IMR-90 (cell line): Measurements from ENCODE around the gene SH2D6. TPM values are rescaled to one million over a fixed set of nuclear protein-coding genes. Genes with fewer than 3 reads are reported as not detected.

ENCODE experiments used
- ATAC-seq: fragments of 200-7000 bp; cut with Tn5 transposase; 2 replicates; pipeline ENCODE4 v1.9.1; 2020; ENCODE audit warnings: low read depth, mild to moderate bottlenecking, moderate library complexity
- BruUV-seq: library from RNA; stranded (reverse); fragments of 400-500 nt; replicated peaks from 2 replicates; lab custom pipeline; 2021; lab: Mats Ljungman, UMichigan
- CTCF ChIA-PET: fragments of 300-600 bp; formaldehyde crosslinking; extraction: SDS; loops from one replicate; lab custom pipeline; 2021; ENCODE audit warnings: antibody characterized with exemption; lab: Yijun Ruan, JAX
- POLR2A ChIA-PET: fragments of 300-600 bp; sonication (Branson Sonifier 250); formaldehyde crosslinking; loops from one replicate; lab custom pipeline; 2022; ENCODE audit warnings: antibody characterized with exemption; ENCODE audit not compliant: unreplicated experiment; lab: Charles Lee
- DNase-seq: peaks from one replicate; pipeline ENCODE4 v3.0.0; 2013
- H2AFZ ChIP-seq: replicated peaks from 2 replicates; pipeline ENCODE3; 2013; ENCODE audit warnings: low read length, mild to moderate bottlenecking; ENCODE audit not compliant: poor library complexity
- H2AK5ac ChIP-seq: 2 replicates; pipeline ENCODE4 v1.6.1; 2013; ENCODE audit warnings: low read depth, low read length, inconsistent platforms
- H2AK9ac ChIP-seq: replicated peaks from 2 replicates; pipeline ENCODE3; 2013; ENCODE audit warnings: mild to moderate bottlenecking, low read depth, low read length, moderate library complexity; ENCODE audit not compliant: poor library complexity
- H2BK120ac ChIP-seq: 2 replicates; pipeline ENCODE4 v1.6.1; 2013; ENCODE audit warnings: low read depth, low read length, inconsistent platforms
- H2BK15ac ChIP-seq: 3 replicates; pipeline ENCODE4 v1.6.1; 2013; ENCODE audit warnings: low read depth, low read length, inconsistent platforms
- H2BK20ac ChIP-seq: 2 replicates; pipeline ENCODE4 v1.6.1; 2013; ENCODE audit warnings: low read depth, mild to moderate bottlenecking, inconsistent platforms, low read length, moderate library complexity
- H2BK5ac ChIP-seq: 2 replicates; pipeline ENCODE4 v1.6.1; 2013; ENCODE audit warnings: mild to moderate bottlenecking, low read depth, low read length, inconsistent platforms; ENCODE audit not compliant: poor library complexity, severe bottlenecking
- H3K14ac ChIP-seq: replicated peaks from 2 replicates; pipeline ENCODE4 v1.6.1; 2013; ENCODE audit warnings: low read depth, low read length, inconsistent platforms
- H3K18ac ChIP-seq: 2 replicates; pipeline ENCODE4 v1.6.1; 2013; ENCODE audit warnings: low read depth, low read length, control low read depth
- H3K23ac ChIP-seq: 2 replicates; pipeline ENCODE4 v1.6.1; 2013; ENCODE audit warnings: low read depth, low read length, inconsistent platforms
- H3K27ac ChIP-seq: 2 replicates; pipeline ENCODE4 v1.5.1; 2013; ENCODE audit warnings: mild to moderate bottlenecking, control low read depth, low read length; ENCODE audit not compliant: insufficient read depth
- H3K27me3 ChIP-seq: 2 replicates; pipeline ENCODE4 v1.6.1; 2013; ENCODE audit warnings: low read length; ENCODE audit not compliant: control insufficient read depth, insufficient read depth
- H3K36me3 ChIP-seq: 2 replicates; pipeline ENCODE4 v1.6.1; 2013; ENCODE audit warnings: low read length, mixed read lengths; ENCODE audit not compliant: control insufficient read depth, insufficient read depth
- H3K4ac ChIP-seq: 2 replicates; pipeline ENCODE4 v1.6.1; 2013; ENCODE audit warnings: low read depth, low read length, inconsistent platforms
- H3K4me1 ChIP-seq: 2 replicates; pipeline ENCODE4 v1.6.1; 2013; ENCODE audit warnings: low read length, mixed read lengths; ENCODE audit not compliant: control insufficient read depth, insufficient read depth
- H3K4me2 ChIP-seq: 2 replicates; pipeline ENCODE4 v1.6.1; 2013; ENCODE audit warnings: low read depth, mild to moderate bottlenecking, control low read depth, low read length, moderate library complexity
- H3K4me3 ChIP-seq: 2 replicates; pipeline ENCODE4 v1.5.1; 2013; ENCODE audit warnings: low read depth, mild to moderate bottlenecking, control low read depth, low read length, moderate library complexity; ENCODE audit not compliant: insufficient read depth
- H3K56ac ChIP-seq: 2 replicates; pipeline ENCODE4 v1.6.1; 2013; ENCODE audit warnings: low read length, inconsistent platforms; ENCODE audit not compliant: insufficient read depth; ENCODE audit errors: extremely low read depth
- H3K79me1 ChIP-seq, 2 experiments: 2 replicates each; pipeline ENCODE4 v1.6.1; 2013; ENCODE audit warnings: low read length in 2 of 2, inconsistent platforms in 1 of 2, low read depth in 1 of 2
- H3K9ac ChIP-seq: 2 replicates; pipeline ENCODE4 v1.6.1; 2013; ENCODE audit warnings: low read depth, low read length, control low read depth
- H3K9me1 ChIP-seq: 2 replicates; pipeline ENCODE4 v1.6.1; 2013; ENCODE audit warnings: low read length, inconsistent platforms; ENCODE audit not compliant: insufficient read depth
- H3K9me3 ChIP-seq: 2 replicates; pipeline ENCODE4 v1.6.1; 2013; ENCODE audit warnings: low read length; ENCODE audit not compliant: control insufficient read depth, insufficient read depth
- H4K20me1 ChIP-seq: 2 replicates; pipeline ENCODE4 v1.6.1; 2013; ENCODE audit warnings: low read length, inconsistent platforms; ENCODE audit not compliant: insufficient read depth
- H4K5ac ChIP-seq: 2 replicates; pipeline ENCODE4 v1.6.1; 2013; ENCODE audit warnings: mild to moderate bottlenecking, low read depth, low read length, control low read depth
- H4K8ac ChIP-seq, 2 experiments: 2 replicates each; pipeline ENCODE4 v1.6.1; 2013; ENCODE audit warnings: low read depth in 2 of 2, low read length in 2 of 2, control low read depth in 1 of 2, inconsistent platforms in 1 of 2
- H4K91ac ChIP-seq: 2 replicates; pipeline ENCODE4 v1.6.1; 2013; ENCODE audit warnings: low read depth, low read length, inconsistent platforms; ENCODE audit not compliant: insufficient read depth
- CEBPB ChIP-seq: IDR thresholded peaks from 2 replicates; pipeline ENCODE4 v1.6.1; 2012; ENCODE audit warnings: low read depth, low read length, improper control_type of control experiment
- NFE2L2 ChIP-seq: fragments of 150-350 bp; IDR thresholded peaks from 2 replicates; pipeline ENCODE4 v1.6.1; 2016; ENCODE audit warnings: low read depth, mild to moderate bottlenecking, low read length
- RAD21 ChIP-seq: IDR thresholded peaks from 2 replicates; pipeline ENCODE4 v1.6.1; 2012; ENCODE audit warnings: low read length, improper control_type of control experiment
- RFX5 ChIP-seq: IDR thresholded peaks from 2 replicates; pipeline ENCODE4 v1.8.0; 2012; ENCODE audit warnings: low read depth, mild to moderate bottlenecking, low read length, moderate library complexity
- WGBS, 2 experiments: methylation state at CpG; one replicate each; pipeline versions ENCODE4 v1.1.5 to v1.1.7; 2013; ENCODE audit warnings: missing lambda C conversion rate in 2 of 2; ENCODE audit not compliant: insufficient read length in 1 of 2; ENCODE audit errors: extremely low coverage in 2 of 2; 5-methylcytosine and 5-hydroxymethylcytosine counted together
- dilution Hi-C: fragments of 300-500 bp; cut with HindIII; formaldehyde crosslinking; loops from one replicate; pipeline ENCODE4 v1.14.3; 2018; ENCODE audit warnings: low sequenced_read_pairs; ENCODE audit not compliant: unreplicated experiment
- in situ Hi-C: fragments of 300-500 bp; cut with MboI; formaldehyde crosslinking; loops from 3 replicates; pipeline ENCODE4 v1.14.3; 2019; ENCODE audit warnings: low sequenced_read_pairs, inconsistent platforms, mixed read lengths
- intact Hi-C: fragments of 100-400 bp; cut with micrococcal nuclease; formaldehyde crosslinking; loops from 2 replicates; pipeline ENCODE4 v1.10.0; 2022
- polyA plus RNA-seq, 3 experiments: library from polyadenylated mRNA; depleted of rRNA; stranded (reverse); fragments of >200 nt; gene quantifications; 2 replicates each; pipeline ENCODE4 v1.2.3, GENCODE V29; 2012; ENCODE audit warnings: low replicate concordance in 1 of 3
- total RNA-seq: library from RNA; depleted of rRNA; stranded (reverse); fragments of >200 nt; gene quantifications from 2 replicates; pipeline ENCODE4 v1.2.3, GENCODE V29; 2012
- TF ChIP-seq, protein P1 (sequence below): fragments of 150-350 bp; IDR thresholded peaks from 2 replicates; pipeline ENCODE4 v1.6.1; 2016; ENCODE audit warnings: low read depth, mild to moderate bottlenecking, low read length, moderate library complexity, borderline replicate concordance

Gene SH2D6
- total and polyA plus RNA-seq, 2 of the 4 experiments (the other 2 are of a cell fraction), result 0.32 to 0.36 TPM

DNA sequence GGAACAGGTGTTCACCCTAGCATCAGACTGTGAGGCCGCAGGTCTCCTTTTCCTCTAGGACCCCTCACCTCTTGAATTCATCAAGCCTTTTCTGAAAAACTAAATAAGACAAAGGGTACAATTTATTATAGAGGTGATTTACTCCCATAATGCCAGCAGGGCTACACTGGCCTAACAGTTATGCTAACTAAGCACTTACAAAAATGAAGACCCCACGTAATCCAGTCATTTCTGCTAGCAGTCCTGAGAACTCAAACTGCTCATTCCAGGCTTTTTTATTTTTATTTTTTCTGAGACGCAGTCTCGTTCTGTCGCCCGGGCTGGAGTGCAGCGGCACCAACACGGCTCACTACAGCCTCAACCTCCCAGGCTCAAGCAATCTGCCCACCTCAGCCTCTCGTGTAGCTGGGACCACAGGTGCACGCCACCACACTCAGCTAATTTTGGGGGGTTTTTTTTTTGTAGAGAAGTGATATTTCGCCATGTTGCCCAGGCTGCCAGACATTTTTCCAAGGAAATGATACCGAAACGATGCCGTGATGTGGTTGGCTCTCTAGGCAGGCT, 22.5 kb upstream of the SH2D6 start:
- H3K18ac ChIP-seq, result no peak overlapping the region
- no peaks in the 10 kb centered on the region for H3K27me3 ChIP-seq
- no peak overlapping the region for H3K27ac ChIP-seq
- intact Hi-C loops (no loop called here), in situ Hi-C loops (no loop called here), dilution Hi-C loops (no loop called here)
- no peak overlapping the region for H4K91ac ChIP-seq
- H4K20me1 ChIP-seq, result no peaks in the 10 kb centered on the region; the same call in 1 of the 2 replicates
- no peak overlapping the region for H2AK9ac ChIP-seq
- H2BK20ac ChIP-seq, result no peak overlapping the region
- H3K4me2 ChIP-seq, result no peak overlapping the region
- ATAC-seq (no peak), DNase-seq (no peak)
- no peak overlapping the region for H2AFZ ChIP-seq
- no peak overlapping the region for H2BK5ac ChIP-seq
- no TSS peak for BruUV-seq
- no peak overlapping the region for H3K23ac ChIP-seq
- H3K79me1 ChIP-seq, result no peaks in the 10 kb centered on the region
- WGBS, 2 experiments, result 98% methylated on average over 6 of the region's 14 CpGs; no CpG with 5 or more reads in 1 of the 2 experiments
- ChIA-PET POLR2A (no interaction called here), CTCF (no interaction called here)
- H3K9ac ChIP-seq, result no peak overlapping the region
- no peak overlapping the region for H4K5ac ChIP-seq
- H3K4me1 ChIP-seq, result peaks cover 4% of the 10 kb centered on the region
- H2BK120ac ChIP-seq, result no peak overlapping the region
- TF ChIP-seq, protein P1, sequence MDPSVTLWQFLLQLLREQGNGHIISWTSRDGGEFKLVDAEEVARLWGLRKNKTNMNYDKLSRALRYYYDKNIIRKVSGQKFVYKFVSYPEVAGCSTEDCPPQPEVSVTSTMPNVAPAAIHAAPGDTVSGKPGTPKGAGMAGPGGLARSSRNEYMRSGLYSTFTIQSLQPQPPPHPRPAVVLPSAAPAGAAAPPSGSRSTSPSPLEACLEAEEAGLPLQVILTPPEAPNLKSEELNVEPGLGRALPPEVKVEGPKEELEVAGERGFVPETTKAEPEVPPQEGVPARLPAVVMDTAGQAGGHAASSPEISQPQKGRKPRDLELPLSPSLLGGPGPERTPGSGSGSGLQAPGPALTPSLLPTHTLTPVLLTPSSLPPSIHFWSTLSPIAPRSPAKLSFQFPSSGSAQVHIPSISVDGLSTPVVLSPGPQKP, result no peak
- TF ChIP-seq RFX5, result no peak
- no peak for TF ChIP-seq NFE2L2
- no peak for TF ChIP-seq CEBPB
- no peak for TF ChIP-seq RAD21
- H3K9me3 ChIP-seq, result no peaks in the 10 kb centered on the region
- H3K9me1 ChIP-seq, result peaks cover 7% of the 10 kb centered on the region; the same call in 1 of the 2 replicates
- no peak overlapping the region for H2BK15ac ChIP-seq
- H3K56ac ChIP-seq, result no peak overlapping the region
- H4K8ac ChIP-seq, result no peak overlapping the region
- H3K14ac ChIP-seq, result no peak overlapping the region
- no peak overlapping the region for H3K4me3 ChIP-seq
- no peak overlapping the region for H2AK5ac ChIP-seq
- peaks cover 21% of the 10 kb centered on the region for H3K36me3 ChIP-seq
- no peak overlapping the region for H3K4ac ChIP-seq
